ENCODE data around the gene HEATR3.

The HEATR3 gene

DNA sequence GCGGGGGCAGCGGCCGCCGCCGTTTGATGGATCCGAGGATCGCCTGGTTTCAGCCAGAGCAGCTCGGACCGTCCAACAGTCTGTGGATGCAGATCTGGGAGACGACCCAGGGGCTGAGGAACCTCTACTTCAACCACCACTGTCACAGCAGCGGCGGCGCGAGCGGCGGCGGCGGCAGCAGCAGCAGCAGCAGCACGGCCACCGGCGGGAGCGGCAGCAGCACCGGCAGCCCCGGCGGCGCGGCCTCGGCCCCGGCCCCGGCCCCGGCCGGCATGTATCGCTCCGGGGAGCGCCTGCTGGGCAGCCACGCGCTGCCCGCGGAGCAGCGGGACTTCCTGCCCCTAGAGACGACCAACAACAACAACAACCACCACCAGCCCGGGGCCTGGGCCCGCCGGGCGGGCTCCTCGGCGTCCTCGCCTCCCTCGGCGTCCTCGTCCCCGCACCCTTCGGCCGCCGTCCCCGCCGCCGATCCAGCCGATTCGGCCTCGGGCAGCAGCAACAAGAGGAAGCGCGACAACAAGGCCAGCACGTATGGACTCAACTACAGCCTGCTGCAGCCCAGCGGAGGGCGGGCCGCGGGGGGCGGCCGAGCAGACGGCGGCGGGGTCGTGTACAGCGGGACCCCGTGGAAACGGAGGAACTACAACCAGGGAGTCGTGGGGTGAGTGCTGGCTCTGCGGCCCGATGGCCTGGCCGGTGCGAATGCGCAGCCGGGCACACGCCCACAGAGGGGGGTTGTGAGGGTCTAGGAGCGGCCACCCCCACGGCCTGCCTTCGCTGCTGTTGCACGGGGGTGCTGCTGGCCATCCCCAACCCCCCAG, 88.0 kb downstream of the HEATR3 start:
- peak in 2 of 5 experiments; percentile 22 to 63 for DNase-seq

DNA sequence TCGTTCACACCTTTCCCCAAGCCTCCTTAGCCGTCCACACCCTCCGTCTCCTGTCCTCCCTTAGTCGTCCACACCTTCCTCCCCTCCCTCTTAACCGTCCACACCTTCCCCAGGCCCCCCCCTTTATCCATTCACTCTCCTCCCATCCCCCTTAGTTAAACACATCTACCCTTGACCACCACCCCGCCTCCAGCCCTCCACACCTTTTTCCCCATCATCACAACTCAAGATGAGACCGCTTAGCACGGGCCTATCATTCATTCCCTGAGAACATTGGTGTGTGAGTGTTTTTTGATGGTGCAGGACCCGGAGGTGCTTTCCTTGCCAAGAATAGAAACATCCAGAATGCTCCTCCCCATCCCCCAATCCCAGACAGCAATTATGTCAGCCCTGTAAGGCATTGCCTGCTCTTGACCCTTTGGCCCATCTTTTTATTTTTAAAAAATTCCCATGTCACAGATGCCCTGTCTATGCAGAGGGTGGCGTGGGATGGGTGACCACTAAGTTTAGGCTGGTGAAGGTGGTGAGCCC, 88.7 kb downstream of the HEATR3 start:
- DNase-seq = peak in 1 of 5 experiments; percentile 16

DNA sequence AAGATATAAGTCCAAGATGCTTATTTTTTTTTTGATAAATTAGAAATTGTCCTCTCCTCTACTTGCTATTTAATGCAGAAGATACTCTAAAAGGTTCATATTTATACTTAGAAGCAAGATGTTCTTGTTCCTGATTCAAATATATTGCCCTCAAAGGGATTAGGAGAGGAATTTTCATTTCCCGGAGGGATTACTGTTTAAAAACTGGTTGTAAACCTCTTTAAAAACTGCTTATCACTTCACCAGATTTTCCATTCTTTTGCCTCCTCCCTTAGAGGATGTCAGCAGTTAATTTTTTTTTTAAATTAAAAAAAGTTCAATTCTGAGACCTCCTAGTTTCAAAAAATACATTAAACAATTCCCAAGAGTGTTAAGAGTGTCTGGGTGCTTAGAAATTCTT, 90.2 kb downstream of the HEATR3 start:
- DNase-seq = no peak

Data from T-helper 2 cell (primary cell).